Ishikawa (cell line): ENCODE results near the gene MAP3K19.

Experiments
- EP300 ChIP-seq: IDR thresholded peaks from 2 replicates; pipeline ENCODE4 v1.6.1; 2012; ENCODE audit warnings: borderline replicate concordance
- FOXM1 ChIP-seq: IDR thresholded peaks from 2 replicates; pipeline ENCODE4 v1.6.1; 2012; ENCODE audit warnings: low read depth, borderline replicate concordance
- MAX ChIP-seq: IDR thresholded peaks from 2 replicates; pipeline ENCODE4 v1.6.1; 2012
- TAF1 ChIP-seq: IDR thresholded peaks from 2 replicates; pipeline ENCODE4 v1.6.1; 2012; ENCODE audit warnings: low read depth, mild to moderate bottlenecking
- USF1 ChIP-seq: IDR thresholded peaks from 2 replicates; pipeline ENCODE4 v1.6.1; 2012
- YY1 ChIP-seq: IDR thresholded peaks from 2 replicates; pipeline ENCODE4 v1.6.1; 2012; ENCODE audit warnings: low read depth

The MAP3K19 gene

GRCh38 chr2:134917888-134918525, 129.2 kb downstream of the MAP3K19 start:
- TF ChIP-seq YY1 (peak; percentile 64; the same call in 1 of the 2 replicates), EP300 (no peak), MAX (peak; percentile 40; the same call in 1 of the 2 replicates), USF1 (no peak; the same call in 1 of the 2 replicates), FOXM1 (no peak), TAF1 (peak; percentile 48; the same call in 1 of the 2 replicates)

GRCh38 chr2:134917360-134917865, 129.8 kb downstream of the MAP3K19 start:
- TF ChIP-seq FOXM1 = no peak
